ENCODE results near the gene CCDC92B. TPM values are rescaled to one million over a fixed set of nuclear protein-coding genes. Genes with fewer than 3 reads are reported as not detected.
A peak's percentile ranks its signal among the peaks of the same experiment; 100 is the strongest.

The CCDC92B gene
- total RNA-seq, 6 experiments from 2014 or later: not detected

DNA sequence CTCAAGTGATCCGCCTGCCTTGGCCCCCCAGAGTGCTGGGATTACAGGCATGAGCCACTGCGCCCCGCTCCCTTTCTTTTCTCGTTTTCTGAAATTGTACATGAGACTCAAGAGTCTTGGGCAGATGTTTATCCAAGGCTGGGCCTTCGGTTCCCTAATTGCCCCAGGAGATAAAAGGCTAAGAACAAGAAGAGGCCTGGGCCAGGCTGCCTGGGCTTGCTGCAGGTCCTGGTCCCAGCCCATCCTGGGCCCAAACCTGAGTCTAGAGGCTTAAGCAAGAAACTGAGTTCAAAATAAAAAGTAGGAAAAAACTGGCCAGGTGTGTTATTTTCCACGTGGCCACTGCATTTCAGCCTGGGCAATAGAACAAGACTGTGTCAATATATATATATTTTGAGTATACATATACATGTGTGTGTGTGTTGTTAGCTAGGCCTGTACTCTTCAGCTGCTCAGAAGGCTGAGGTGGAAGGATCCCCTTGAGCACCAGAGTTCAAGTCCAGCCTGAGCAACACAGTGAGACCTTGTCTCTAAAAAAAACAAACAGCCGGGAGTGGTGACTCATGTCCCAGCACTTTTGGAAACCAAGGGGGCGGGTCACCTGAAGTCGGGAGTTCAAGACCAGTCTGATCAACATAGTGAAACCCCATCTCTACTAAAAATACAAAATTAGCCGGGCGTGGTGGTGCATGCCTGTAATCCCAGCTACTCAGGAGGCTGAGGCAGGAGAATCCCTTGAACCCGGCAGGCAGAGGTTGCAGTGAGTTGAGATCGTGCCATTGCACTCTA, 31.1 kb downstream of the CCDC92B start:
- Mint-ChIP-seq H3K9me3 (no peaks in the 10 kb centered on the region), H3K36me3 (ENCODE audit: low read depth) (no peaks in the 10 kb centered on the region), H3K4me1 (ENCODE audit: low read depth) (0 out of 2 replicates have a peak, but pooled peaks cover 6% of the 10 kb centered on the region), H3K27ac (no peak overlapping the region), H3K27me3 (ENCODE audit: insufficient read depth) (peaks cover 20% of the 10 kb centered on the region), H3K4me3 (no peak overlapping the region)
- no peak for DNase-seq
- TF ChIP-seq, protein P1, sequence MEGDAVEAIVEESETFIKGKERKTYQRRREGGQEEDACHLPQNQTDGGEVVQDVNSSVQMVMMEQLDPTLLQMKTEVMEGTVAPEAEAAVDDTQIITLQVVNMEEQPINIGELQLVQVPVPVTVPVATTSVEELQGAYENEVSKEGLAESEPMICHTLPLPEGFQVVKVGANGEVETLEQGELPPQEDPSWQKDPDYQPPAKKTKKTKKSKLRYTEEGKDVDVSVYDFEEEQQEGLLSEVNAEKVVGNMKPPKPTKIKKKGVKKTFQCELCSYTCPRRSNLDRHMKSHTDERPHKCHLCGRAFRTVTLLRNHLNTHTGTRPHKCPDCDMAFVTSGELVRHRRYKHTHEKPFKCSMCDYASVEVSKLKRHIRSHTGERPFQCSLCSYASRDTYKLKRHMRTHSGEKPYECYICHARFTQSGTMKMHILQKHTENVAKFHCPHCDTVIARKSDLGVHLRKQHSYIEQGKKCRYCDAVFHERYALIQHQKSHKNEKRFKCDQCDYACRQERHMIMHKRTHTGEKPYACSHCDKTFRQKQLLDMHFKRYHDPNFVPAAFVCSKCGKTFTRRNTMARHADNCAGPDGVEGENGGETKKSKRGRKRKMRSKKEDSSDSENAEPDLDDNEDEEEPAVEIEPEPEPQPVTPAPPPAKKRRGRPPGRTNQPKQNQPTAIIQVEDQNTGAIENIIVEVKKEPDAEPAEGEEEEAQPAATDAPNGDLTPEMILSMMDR (IDR thresholded peaks at IDR 0.05): no peak

DNA sequence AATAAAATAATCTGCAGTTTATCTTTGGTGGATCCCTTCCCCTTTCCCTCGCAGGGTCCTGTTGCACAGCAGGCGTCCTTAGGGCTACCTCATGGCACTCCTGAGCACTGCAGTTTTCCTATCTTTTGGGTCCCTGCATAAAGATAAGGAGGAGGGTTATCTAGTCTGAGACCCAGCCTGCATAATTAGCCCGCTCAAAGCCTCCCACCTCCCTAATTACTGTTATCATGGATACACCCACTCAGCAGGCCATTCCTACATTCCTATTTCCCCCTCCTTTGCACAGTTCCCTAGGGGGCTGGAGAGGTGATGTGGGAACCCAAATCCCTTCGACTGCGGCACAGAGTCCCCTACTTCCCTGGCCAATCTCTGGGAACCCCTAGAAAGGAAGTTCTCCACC, 32.8 kb downstream of the CCDC92B start:
- TF ChIP-seq, protein P1 (IDR thresholded peaks at IDR 0.05): no peak
- H3K4me3 Mint-ChIP-seq: no peak overlapping the region
- H3K9me3 Mint-ChIP-seq: no peaks in the 10 kb centered on the region
- no peak overlapping the region for H3K27ac Mint-ChIP-seq
- H3K36me3 Mint-ChIP-seq (ENCODE audit: low read depth): no peaks in the 10 kb centered on the region
- DNase-seq: no peak
- H3K27me3 Mint-ChIP-seq (ENCODE audit: insufficient read depth): peaks cover 5% of the 10 kb centered on the region
- H3K4me1 Mint-ChIP-seq (ENCODE audit: low read depth): peaks cover 15% of the 10 kb centered on the region

DNA sequence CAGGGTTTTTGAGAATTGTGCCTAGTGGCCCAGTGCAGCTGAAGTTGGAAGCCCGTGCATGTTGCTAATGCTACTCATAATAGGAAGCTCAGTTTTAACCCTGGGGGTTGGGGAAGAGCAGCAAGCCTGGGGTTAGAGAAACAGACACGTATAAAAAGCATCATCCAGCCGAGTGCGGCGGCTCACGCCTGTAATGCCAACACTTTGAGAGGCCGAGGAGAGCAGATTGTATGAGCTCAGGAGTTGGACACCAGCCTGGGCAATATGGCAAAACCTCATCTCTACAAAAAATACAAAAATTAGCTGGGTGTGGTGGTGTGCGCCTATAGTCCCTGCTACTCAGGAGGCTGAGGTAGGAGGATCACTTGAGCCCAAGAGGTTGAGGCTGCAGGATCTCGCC, 35.6 kb downstream of the CCDC92B start:
- Mint-ChIP-seq H3K27me3 (ENCODE audit: insufficient read depth) (peaks cover 3% of the 10 kb centered on the region), H3K36me3 (ENCODE audit: low read depth) (no peaks in the 10 kb centered on the region), H3K4me1 (ENCODE audit: low read depth) (peaks cover 32% of the 10 kb centered on the region), H3K9me3 (no peaks in the 10 kb centered on the region), H3K4me3 (no peak overlapping the region), H3K27ac (no peak overlapping the region)
- DNase-seq: no peak
- TF ChIP-seq, protein P1 (IDR thresholded peaks at IDR 0.05): no peak

DNA sequence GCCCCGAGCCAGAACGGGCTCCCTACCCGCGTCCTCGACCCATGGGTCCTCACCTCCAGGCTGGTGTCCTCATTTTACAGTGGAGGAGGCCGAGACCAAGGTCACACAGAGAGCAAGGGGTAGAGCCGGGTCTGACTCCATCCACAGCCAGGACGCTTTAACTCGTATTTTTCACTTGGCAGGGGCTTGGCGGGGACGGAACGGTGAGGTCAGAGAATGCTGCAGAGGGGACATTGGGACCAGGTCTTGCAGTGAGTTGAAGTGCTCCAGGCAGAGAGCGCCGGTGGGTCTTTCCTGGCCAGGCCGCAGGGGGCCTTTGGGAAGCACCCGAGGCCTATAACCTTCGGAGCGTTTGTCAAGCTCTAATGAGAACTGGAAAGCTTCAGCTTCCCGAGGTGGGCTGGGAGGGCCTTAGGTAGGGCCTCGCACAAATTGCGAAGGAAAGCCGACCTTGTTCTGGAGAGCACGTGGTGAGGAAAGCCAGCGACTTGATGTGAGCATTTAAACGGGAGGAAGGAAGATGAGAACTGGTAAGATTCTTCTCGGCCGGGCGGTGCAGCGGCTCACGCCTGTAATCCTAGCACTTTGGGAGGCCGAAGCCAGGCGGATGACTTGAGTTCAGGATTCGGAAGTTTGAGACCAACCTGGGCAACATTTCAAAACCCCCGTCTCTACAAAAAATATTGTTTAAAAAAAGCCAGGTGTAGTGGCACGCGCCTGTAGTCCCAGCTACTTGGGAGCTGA, 37.0 kb downstream of the CCDC92B start:
- H3K27ac Mint-ChIP-seq: peak overlapping the region; percentile 59
- peaks cover 3% of the 10 kb centered on the region for H3K27me3 Mint-ChIP-seq (ENCODE audit: insufficient read depth)
- no peak for DNase-seq
- no peaks in the 10 kb centered on the region for H3K36me3 Mint-ChIP-seq (ENCODE audit: low read depth)
- peak overlapping the region; percentile 85 for H3K4me3 Mint-ChIP-seq
- peaks cover 27% of the 10 kb centered on the region for H3K4me1 Mint-ChIP-seq (ENCODE audit: low read depth)
- TF ChIP-seq, protein P1 (IDR thresholded peaks at IDR 0.05): no peak
- H3K9me3 Mint-ChIP-seq: no peaks in the 10 kb centered on the region

DNA sequence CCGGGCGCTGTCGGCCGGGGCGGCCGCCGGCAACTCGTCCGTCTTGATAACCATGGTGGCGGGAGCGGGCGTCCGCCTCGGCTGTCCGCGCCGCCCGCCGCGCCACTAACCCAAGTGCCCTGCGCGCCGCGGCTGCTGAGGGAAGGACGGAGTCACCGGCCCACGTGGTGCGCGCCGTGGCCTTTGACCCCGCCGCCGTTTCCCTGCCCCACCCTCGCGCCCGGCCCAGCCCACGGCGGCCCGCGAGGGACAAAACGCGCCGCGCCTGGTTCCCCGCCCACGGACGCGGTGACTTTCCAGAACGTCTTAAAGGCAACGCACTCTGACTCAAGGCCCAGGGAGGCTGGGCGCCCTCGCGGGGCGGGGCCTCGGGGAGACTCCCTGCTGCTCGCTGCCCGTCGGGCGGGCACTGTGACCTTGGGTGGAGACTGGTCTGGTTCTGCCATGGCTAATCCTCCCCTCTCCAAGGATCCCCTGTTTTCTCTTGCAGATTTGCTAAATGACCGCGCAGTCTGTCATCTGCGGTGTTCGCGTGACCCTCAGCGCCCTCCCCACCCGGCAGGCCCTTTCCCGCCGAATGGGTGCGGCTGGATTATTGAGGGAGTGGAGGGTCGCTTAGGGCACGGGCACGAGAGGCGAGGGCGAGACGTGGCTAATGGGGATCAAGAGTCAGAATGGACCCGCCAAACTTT, 37.7 kb downstream of the CCDC92B start, which contains the start of gene CLUH:
TSS of gene CLUH (minus strand) at position 157 of the 692 bp plus-strand sequence. CDS start at position 54, 103 bp downstream.
- H3K27ac Mint-ChIP-seq: peak within 1 kb of the TSS; percentile 69
- H3K4me3 Mint-ChIP-seq: peak within 1 kb of the TSS; percentile 91
- TF ChIP-seq, protein P1 (IDR thresholded peaks at IDR 0.05): no peak
- H3K9me3 Mint-ChIP-seq: no peaks in the 10 kb centered on the region
- H3K27me3 Mint-ChIP-seq (ENCODE audit: insufficient read depth): peaks cover 3% of the 10 kb centered on the region
- peak; percentile 94 for DNase-seq
- peaks cover 27% of the 10 kb centered on the region for H3K4me1 Mint-ChIP-seq (ENCODE audit: low read depth)
- H3K36me3 Mint-ChIP-seq (ENCODE audit: low read depth): no peaks in the 10 kb centered on the region

All from HFFc6 (cell line).